Measurements from ENCODE around the gene CKS2. TPM values are rescaled to one million over a fixed set of nuclear protein-coding genes. Genes with fewer than 3 reads are reported as not detected.

Gene CKS2
- total and polyA plus RNA-seq, 2 of the 8 experiments (the other 6 are each of a cell fraction or from before 2014, with no cell fraction given), result 337 to 689 TPM

GRCh38 chr9:89319015-89319905 is 8.3 kb downstream of the CKS2 start (continued):
- no peak; a peak in 1 of 4 replicates for TF ChIP-seq HDAC2 (IDR thresholded peaks at IDR 0.05; ENCODE audit: borderline replicate concordance in 1 of 2, low read depth in 2 of 2, low read length in 2 of 2)
- TF ChIP-seq CBX8 (IDR thresholded peaks at IDR 0.05; ENCODE audit: borderline replicate concordance, low read depth, low read length), result no peak
- TF ChIP-seq POLR2A (IDR thresholded peaks at IDR 0.05; ENCODE audit: control extremely low read depth in 1 of 2, low read depth in 2 of 2, low read length in 2 of 2), result no peak
- no peak for TF ChIP-seq BACH1 (IDR thresholded peaks at IDR 0.05; ENCODE audit: low read length)
- TF ChIP-seq, protein P1, sequence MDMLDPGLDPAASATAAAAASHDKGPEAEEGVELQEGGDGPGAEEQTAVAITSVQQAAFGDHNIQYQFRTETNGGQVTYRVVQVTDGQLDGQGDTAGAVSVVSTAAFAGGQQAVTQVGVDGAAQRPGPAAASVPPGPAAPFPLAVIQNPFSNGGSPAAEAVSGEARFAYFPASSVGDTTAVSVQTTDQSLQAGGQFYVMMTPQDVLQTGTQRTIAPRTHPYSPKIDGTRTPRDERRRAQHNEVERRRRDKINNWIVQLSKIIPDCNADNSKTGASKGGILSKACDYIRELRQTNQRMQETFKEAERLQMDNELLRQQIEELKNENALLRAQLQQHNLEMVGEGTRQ (IDR thresholded peaks at IDR 0.05; ENCODE audit: low read length), result no peak
- no peak for TF ChIP-seq POLR2AphosphoS5 (IDR thresholded peaks at IDR 0.05; ENCODE audit: low read depth, low read length)
- TF ChIP-seq POU5F1 (IDR thresholded peaks at IDR 0.05; ENCODE audit: low read depth, low read length), result no peak
- TF ChIP-seq, protein P2, sequence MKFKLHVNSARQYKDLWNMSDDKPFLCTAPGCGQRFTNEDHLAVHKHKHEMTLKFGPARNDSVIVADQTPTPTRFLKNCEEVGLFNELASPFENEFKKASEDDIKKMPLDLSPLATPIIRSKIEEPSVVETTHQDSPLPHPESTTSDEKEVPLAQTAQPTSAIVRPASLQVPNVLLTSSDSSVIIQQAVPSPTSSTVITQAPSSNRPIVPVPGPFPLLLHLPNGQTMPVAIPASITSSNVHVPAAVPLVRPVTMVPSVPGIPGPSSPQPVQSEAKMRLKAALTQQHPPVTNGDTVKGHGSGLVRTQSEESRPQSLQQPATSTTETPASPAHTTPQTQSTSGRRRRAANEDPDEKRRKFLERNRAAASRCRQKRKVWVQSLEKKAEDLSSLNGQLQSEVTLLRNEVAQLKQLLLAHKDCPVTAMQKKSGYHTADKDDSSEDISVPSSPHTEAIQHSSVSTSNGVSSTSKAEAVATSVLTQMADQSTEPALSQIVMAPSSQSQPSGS (IDR thresholded peaks at IDR 0.05; ENCODE audit: low read length), result no peak

Data from H1 (cell line).